Breast epithelium (tissue), 3 donors: ENCODE measurements around the gene MT1M.
"Not testable (repeated sequence)": the region's sequence is repeated elsewhere in the genome, so short reads cannot be mapped to it uniquely, and the experiment has no call there.

Experiments
- POLR2A ChIP-seq: fragments of 450-650 bp; IDR thresholded peaks from one replicate; pipeline ENCODE4 v1.6.1; 2016; ENCODE audit warnings: antibody characterized with exemption, mild to moderate bottlenecking, moderate library complexity
- TF ChIP-seq, protein P1 (sequence below), 3 donors: fragments of 450-650 bp; IDR thresholded peaks; one replicate each; pipeline ENCODE4 v1.5.1; 2016 to 2017; ENCODE audit warnings: antibody characterized with exemption in 3 of 3, mild to moderate bottlenecking in 3 of 3, moderate library complexity in 3 of 3

DNA sequence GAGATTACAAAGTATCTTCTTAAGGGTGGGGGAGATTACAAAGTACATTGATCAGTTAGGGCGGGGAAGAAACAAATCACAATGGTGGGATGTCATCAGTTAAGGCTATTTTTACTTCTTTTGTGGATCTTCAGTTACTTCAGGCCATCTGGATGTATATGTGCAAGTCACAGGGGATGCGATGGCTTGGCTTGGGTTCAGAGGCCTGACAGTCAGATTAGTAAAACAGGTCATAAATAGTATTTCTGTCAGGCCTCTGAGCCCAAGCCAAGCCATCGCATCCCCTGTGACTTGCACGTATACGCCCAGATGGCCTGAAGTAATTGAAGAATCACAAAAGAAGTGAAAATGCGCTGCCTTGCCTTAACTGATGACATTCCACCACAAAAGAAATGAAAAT lies 42.1 kb downstream of the MT1M start:
- TF ChIP-seq, protein P1, sequence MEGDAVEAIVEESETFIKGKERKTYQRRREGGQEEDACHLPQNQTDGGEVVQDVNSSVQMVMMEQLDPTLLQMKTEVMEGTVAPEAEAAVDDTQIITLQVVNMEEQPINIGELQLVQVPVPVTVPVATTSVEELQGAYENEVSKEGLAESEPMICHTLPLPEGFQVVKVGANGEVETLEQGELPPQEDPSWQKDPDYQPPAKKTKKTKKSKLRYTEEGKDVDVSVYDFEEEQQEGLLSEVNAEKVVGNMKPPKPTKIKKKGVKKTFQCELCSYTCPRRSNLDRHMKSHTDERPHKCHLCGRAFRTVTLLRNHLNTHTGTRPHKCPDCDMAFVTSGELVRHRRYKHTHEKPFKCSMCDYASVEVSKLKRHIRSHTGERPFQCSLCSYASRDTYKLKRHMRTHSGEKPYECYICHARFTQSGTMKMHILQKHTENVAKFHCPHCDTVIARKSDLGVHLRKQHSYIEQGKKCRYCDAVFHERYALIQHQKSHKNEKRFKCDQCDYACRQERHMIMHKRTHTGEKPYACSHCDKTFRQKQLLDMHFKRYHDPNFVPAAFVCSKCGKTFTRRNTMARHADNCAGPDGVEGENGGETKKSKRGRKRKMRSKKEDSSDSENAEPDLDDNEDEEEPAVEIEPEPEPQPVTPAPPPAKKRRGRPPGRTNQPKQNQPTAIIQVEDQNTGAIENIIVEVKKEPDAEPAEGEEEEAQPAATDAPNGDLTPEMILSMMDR (IDR thresholded peaks at IDR 0.05): not testable (repeated sequence)
- TF ChIP-seq POLR2A: not testable (repeated sequence)
